ENCODE results near the gene TMEM221.
"Not testable (repeated sequence)": the region's sequence is repeated elsewhere in the genome, so short reads cannot be mapped to it uniquely, and the experiment has no call there.

DNA sequence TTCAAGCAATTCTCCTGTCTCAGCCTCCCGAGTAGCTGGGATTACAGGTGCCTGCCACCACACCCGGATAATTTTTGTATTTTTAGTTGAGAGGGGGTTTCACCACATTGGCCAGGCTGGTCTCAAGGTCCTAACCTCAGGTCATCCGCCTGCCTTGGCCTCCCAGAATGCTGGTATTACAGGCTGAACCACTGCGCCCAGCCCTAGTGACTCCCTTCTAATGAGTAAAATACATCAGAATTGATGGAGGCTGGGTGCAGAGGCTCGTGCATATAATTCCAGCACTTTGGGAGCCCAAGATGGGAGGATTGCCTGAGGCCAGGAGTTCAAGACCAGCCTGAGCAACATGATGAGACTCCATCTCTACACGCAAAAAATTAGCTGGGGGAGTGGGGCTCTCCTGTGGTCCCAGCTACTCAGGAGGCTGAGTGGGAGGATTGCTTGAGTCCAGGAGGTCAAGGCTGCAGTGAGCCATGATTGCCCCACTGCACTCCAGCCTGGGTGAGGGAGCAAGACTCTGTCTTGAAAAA is 26.6 kb upstream of the TMEM221 start:
- TF ChIP-seq CTCF (IDR thresholded peaks at IDR 0.05; ENCODE audit: poor library complexity); EZH2 (IDR thresholded peaks at IDR 0.05; ENCODE audit: borderline replicate concordance); EZH2phosphoT487 (IDR thresholded peaks at IDR 0.05; ENCODE audit: low read depth, severe bottlenecking, unreplicated experiment): not testable (repeated sequence)
